Sciatic nerve (tissue), 2 donors: ENCODE results near the gene ABCA4. TPM values are rescaled to one million over a fixed set of nuclear protein-coding genes. Genes with fewer than 3 reads are reported as not detected.

Experiments
- ATAC-seq: fragments of 200-7000 bp; cut with Tn5 transposase; one replicate; pipeline ENCODE4 v1.9.1; 2020; ENCODE audit warnings: mild to moderate bottlenecking, moderate library complexity
- DNase-seq: peaks from one replicate; pipeline ENCODE4 v3.0.0-alpha.2; 2020; ENCODE audit warnings: low spot score
- intact Hi-C: fragments of 100-400 bp; cut with DNase I; formaldehyde crosslinking; loops from one replicate; pipeline ENCODE4 v1.14.2; 2022
- total RNA-seq: library from RNA; stranded (reverse); fragmentation: NEBNext Ultra II Directional; extraction: Animal tissue kit (Norgen Biotek cat#: 25700); gene quantifications from one replicate; pipeline ENCODE4 v1.2.1, GENCODE V29; 2021
- donor health status: DM: no; HTN: no; CAD: no.
- donor health status: DM: no; HTN: no; CAD: no.

The ABCA4 gene
- total RNA-seq, 1 donor from 2014 or later: 0.40 TPM

DNA sequence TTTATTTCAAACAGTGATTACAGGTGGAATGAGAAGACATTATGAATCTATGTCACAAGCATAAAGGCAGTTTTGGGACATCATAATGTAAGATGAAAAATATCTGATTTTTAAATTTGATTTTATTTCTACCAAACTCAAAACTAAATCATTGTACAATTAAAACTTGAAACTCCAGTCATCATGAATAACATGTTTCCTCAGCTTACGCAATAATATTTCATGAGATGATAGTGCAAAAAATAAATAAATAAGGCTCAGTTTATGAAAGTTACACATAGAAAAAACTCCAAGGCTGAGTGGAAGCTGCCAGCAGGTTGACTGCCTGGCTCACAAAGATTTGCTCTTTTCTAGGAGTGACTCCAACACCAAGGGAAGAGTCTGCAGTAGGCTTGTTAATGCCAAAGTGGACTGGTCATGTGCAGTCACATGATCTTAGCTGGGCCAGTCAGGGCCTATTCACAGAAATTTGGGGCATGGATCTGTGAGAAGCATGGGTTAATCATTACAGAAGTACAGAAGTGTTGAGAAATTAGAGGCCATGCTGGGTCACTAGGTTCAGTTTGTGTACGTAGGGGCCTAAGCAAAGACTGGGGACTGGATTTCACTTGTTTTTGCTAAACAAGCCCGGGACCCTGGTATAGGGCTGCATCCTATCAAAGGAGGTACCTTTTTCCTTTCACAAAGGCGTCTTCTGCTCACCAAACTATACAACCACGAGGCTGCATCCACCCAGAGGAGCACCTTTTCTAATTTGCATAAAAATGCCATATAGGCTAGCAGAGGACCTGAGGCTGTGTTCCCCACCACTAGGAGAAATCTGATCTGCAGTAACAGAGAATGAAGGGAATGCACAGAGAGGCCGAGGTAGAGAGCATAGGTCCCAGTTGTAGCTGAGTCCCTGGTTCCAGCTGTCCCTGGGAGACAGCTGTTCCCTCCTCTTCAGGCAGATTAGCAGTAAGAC, 4.9 kb upstream of the ABCA4 start:
- DNase-seq: no peak
- ATAC-seq: peak; percentile 13
- intact Hi-C loops: no loop called here

DNA sequence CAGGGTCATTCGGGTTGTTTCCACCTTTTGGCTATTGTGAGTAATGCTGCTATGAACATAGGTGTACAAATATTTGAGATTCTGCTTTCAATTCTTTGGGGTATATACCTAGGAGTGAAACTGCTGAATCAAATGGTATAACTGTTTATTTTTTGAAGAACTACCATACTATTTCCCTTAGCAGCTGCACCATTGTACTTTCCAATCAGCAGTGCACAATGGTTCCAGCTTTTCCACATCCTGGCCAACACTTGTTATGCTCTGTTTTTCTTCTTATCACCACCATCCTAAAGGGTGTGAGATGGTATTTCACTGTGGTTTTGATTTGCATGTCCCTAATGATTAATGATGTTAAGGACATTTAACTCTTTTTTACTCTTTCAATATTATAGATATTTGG, 3.6 kb upstream of the ABCA4 start:
- ATAC-seq (no peak), DNase-seq (no peak)
- intact Hi-C loops: no loop called here

- DNase-seq (no peak), ATAC-seq (no peak)
- intact Hi-C loops: no loop called here
Measured at GRCh38 chr1:94122201-94122970, 1.4 kb upstream of the ABCA4 start.

DNA sequence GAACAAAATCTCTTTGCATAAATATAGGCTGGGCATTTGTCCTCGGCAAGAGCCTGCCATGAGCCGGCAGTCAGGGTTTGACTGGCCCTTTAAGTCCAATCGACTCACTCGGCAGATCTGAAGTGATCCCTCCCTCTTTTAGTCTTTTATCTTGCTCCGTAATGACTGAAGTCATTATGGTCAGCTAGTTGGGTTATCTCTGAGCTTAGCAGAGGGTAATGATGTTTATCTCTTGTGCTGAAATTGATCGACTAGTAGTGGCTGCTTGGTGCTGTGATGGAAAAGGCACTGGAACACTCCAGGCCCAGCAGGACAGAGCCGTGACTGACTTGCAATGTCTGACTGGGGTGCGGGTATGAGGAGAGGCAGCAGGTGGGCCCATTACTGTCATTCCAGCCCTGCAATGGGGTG, 468 bp upstream of the ABCA4 start:
- DNase-seq (no peak), ATAC-seq (no peak)
- intact Hi-C loops: no loop called here

- intact Hi-C loops: no loop called here
- DNase-seq (no peak), ATAC-seq (no peak)
Measured at GRCh38 chr1:94120570-94120901, 412 bp downstream of the ABCA4 start.

DNA sequence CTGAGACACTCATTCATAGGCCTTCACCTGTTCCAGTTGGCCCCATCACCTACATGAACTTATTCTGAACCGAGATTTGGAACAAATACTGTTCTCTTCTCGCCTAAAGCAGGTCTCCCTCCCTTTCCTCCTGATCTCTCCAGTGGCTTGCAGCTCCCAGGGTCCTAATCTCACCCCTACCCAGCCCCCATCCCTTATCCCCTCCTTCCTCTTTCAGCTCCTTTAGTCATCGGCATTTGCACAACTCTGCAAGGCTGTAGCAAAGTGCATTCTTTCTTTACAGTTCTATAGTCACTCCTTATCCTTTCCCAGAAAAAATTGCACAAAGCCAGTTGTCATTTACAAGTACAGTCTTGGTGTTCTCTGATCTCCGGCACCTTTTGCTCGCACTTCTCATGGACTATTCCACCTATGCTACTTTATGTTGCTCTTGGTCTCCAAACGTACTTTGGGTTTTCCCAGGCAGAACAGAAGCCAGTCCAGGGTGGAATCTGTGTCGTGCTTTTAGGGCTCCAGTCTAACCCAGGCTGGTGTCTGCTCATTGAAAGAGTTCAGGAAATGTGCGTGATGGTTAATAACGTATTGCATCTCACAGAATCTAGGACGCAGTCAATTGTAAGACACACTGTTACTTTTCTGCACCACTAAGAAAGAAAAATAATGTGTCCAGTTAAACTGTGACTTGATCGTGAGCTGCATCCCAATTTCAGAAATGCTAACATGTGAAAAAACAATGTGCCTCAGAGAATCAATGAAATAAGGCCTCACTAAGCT, 965 bp downstream of the ABCA4 start:
- ATAC-seq (no peak), DNase-seq (no peak)
- intact Hi-C loops: no loop called here

DNA sequence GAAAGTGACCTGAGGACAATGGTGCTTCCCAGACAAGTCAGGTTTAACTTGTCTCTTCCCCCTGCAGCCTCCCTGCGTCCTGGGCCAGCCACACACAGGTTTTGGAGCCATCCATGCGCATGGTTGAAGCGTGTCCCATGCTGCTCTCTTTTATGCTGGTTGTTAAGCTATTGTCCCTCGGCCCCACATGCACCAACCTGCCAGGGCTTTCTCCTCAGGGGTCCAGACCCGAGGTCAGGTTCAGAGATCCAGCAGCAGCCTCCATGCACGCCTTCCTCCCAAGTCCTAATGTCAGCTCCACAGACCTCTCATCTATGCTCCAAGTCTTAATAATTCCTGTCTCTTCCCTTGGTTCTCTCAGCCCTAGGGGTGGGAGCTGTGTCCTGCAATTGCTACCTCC, 1.6 kb downstream of the ABCA4 start:
- intact Hi-C loops: no loop called here
- DNase-seq (no peak), ATAC-seq (no peak)

- no peak for DNase-seq
- intact Hi-C loops: no loop called here
- ATAC-seq: no peak
Measured at GRCh38 chr1:94118471-94118870, 2.5 kb downstream of the ABCA4 start.

DNA sequence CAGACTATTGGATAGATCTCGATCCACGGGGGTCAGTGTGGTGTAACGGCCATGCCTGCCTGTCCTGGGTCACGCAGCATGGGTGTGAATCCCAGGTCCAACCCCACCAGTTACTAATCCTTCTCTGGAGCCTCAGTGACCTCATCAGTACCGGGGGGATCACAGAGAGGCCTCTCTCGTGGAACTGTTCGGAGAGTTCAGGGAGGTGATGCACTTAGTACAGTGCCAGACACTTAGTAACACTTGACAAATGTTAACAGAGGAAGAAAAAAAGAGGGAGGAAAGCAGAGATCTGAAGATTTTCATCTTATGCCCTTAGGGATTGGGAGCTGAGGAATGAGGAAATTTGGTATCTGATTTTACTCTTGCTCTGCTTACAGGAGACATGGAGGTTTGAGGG, 2.9 kb downstream of the ABCA4 start:
- intact Hi-C loops: no loop called here
- peak; percentile 31 for ATAC-seq
- no peak for DNase-seq

- intact Hi-C loops: no loop called here
- ATAC-seq (no peak), DNase-seq (no peak)
Measured at GRCh38 chr1:94117259-94117851, 3.6 kb downstream of the ABCA4 start.

DNA sequence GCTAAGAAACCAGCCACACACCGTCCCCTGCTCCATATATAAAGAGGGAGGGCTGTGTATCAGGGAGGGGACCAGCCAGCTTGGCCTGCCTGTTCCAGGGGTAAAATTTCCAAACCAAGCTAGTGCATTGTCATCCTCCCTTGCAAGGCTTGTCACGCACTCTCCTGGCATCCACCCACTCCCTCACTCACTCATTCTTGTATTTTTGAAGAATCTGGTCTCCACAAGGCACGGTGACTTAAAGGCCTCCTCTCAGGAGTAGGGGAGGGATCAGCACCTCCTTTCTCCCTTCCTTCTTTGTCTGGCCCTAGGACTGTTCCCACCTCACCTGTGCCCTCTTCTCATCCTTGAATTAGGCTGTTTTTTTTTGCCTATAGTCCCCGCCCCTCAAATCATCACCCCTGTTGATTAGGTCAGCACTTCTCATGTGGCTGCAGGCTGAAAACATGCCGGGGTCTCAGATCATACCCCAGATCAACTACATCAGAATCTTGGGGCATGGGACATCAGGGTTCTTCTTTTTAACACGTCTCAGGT, 5.0 kb downstream of the ABCA4 start:
- DNase-seq (no peak), ATAC-seq (no peak)
- intact Hi-C loops: no loop called here

DNA sequence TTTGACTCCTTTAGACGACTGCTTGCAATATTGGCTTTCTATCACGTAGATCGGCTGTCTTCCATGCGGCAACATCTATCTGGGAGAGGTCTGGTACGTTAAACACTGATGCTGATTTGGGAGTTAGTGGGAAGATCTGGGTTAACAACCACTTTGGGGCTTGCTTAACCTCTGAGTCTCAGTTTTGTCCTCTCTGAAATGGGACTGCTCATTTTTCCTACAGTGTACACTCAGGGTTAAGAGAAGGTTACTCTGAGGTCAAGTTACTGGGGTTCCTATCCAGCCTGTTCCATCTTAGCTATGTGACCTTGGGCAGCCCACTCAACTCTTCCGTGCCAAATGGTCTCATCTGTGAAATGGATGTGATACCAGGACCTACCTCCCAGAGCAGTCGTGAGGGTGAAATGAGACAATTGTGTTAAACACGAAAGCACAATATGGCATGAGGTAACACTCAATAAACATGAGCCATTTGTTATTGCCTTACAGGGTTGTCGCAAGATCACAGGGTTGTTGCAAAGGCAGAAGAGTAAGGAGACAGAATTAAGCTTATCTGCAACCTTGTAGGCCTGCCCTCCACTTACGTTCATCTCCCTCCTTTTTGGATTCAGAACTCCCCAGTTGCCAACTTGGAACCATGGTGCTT, 5.6 kb downstream of the ABCA4 start:
- no peak for DNase-seq
- ATAC-seq: no peak
- intact Hi-C loops: no loop called here

GRCh38 chr1:94113589-94114226, 7.2 kb downstream of the ABCA4 start:
- ATAC-seq: no peak
- no peak for DNase-seq
- intact Hi-C loops: no loop called here

- ATAC-seq (no peak), DNase-seq (no peak)
- intact Hi-C loops: no loop called here
Measured at GRCh38 chr1:94111879-94112278, 9.1 kb downstream of the ABCA4 start.

GRCh38 chr1:94110946-94111740, 9.8 kb downstream of the ABCA4 start:
- intact Hi-C loops: no loop called here
- DNase-seq (no peak), ATAC-seq (peak; percentile 16)

- ATAC-seq (no peak), DNase-seq (no peak)
- intact Hi-C loops: no loop called here
Measured at GRCh38 chr1:94110021-94110761, 10.8 kb downstream of the ABCA4 start.

GRCh38 chr1:94109478-94109877, 11.5 kb downstream of the ABCA4 start:
- DNase-seq (no peak), ATAC-seq (peak; percentile 18)
- intact Hi-C loops: no loop called here
